Choroid plexus epithelial cell (primary cell): ENCODE measurements around the gene ASXL2.
"Not testable (repeated sequence)": the region's sequence is repeated elsewhere in the genome, so short reads cannot be mapped to it uniquely, and the experiment has no call there.

Experiments used
- DNase-seq: peaks from one replicate; pipeline ENCODE4 v3.0.0-alpha.2; 2010; ENCODE audit warnings: low read depth
- H3K4me3 ChIP-seq: 2 replicates; pipeline ENCODE4 v1.5.1; 2011; ENCODE audit warnings: low read depth, mild to moderate bottlenecking, control low read depth, low read length, moderate library complexity
- CTCF ChIP-seq: conservative IDR thresholded peaks from 2 replicates; pipeline ENCODE4 v1.5.1; 2011; ENCODE audit warnings: low read depth, mild to moderate bottlenecking, control low read depth, inconsistent platforms, low read length, moderate library complexity

The ASXL2 gene

DNA sequence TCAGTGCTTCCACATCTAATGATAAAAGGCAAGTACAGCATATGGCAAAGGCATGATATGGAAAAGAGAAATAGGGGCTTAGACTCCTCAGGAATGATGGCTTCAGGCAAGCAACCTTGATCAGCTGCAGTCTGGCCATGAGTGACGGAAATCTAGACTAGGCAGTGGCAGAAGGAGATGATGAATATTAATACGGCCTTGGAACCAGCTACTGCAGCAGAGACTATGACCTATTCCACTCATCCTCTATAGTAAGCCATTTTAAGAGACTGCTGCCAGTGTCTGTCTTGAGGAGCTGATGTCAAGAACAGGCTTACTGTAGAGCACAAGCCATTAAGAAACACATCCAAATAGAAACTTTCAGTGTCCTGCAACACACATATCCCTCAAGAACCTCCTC, 23.7 kb downstream of the ASXL2 start:
- no peak for TF ChIP-seq CTCF
- DNase-seq, result no peak
- H3K4me3 ChIP-seq, result no peak overlapping the region

DNA sequence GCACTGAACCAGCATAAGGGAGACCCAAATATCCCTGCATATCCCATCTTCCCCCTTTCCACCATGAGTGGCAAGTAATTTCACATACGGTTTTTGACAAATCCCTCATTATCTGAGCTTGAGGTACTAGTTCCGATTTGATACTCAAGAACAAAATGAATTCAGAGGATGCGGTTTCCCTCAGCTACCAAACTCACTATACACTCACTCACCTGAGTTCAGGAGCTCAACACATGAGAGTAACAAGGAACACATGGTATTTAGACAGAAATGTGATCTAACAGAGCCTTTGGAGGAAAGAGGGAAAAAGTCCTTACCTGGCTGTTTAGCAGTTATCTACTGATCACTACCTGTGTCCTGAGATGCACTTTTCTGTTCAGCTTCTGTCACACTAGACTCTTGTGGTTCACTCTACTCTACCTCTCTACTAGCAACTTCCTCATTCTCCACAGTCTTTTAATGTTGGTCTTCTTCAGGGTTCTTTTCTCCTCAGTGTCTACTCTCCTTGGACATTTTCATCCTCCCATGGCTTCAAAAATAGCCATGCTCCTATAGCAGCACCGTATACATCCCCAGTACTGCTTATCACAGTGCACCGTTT, 25.1 kb downstream of the ASXL2 start:
- H3K4me3 ChIP-seq, result no peak overlapping the region
- TF ChIP-seq CTCF, result no peak
- DNase-seq, result no peak

GRCh38 chr2:25851740-25852503, 26.4 kb downstream of the ASXL2 start:
- peak; percentile 61 for TF ChIP-seq CTCF
- H3K4me3 ChIP-seq, result peak overlapping the region; percentile 30
- peak; percentile 95 for DNase-seq

- not testable (repeated sequence) for H3K4me3 ChIP-seq, DNase-seq
Measured at GRCh38 chr2:25850400-25850799, 27.9 kb downstream of the ASXL2 start.

GRCh38 chr2:25849350-25849749, 28.9 kb downstream of the ASXL2 start:
- not testable (repeated sequence) for H3K4me3 ChIP-seq, DNase-seq

GRCh38 chr2:25845843-25846505, 32.3 kb downstream of the ASXL2 start:
- peak; percentile 40 for DNase-seq
- no peak for TF ChIP-seq CTCF
- no peak overlapping the region for H3K4me3 ChIP-seq

DNA sequence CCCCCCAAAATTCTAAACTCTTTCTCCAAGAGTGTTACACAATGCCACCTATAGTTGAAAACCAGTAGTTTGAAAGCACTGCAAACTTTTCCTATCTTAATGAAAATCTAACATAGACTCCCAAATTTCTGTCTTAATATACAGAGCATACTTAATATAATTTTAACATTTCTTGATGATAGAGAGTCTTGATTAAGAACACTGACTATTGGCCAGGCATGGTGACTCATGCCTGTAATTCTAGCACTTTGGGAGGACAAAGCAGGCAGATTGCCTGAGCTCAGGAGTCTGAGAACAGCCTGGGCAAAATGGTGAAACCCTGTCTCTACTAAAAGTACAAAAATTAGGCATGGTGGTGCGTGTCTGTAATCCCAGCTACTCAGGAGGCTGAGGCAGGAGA, 34.2 kb downstream of the ASXL2 start:
- TF ChIP-seq CTCF, result no peak
- H3K4me3 ChIP-seq, result no peak overlapping the region
- peak; percentile 74 for DNase-seq

DNA sequence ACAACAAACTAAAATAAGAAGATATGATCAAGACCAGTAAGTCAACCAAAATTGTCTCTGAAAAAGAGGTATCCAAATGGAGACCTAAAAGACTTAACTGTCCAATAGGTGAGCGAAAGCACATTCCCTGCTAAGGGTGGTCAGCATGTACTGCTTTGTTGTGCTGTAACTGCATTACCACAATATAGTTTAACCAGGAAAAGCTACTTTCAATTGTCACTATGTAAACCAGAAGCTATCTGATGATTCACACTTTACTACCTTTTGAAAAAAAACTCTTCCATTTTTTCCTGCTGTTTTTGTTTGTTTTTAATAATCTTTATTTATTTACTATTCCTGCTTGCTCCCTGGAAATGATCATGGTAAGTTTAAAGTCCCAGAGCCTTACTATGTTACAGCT, 36.1 kb downstream of the ASXL2 start:
- no peak overlapping the region for H3K4me3 ChIP-seq
- no peak for DNase-seq
- TF ChIP-seq CTCF, result no peak
